ENCODE results near the gene SPRYD3. TPM values are rescaled to one million over a fixed set of nuclear protein-coding genes. Genes with fewer than 3 reads are reported as not detected.

Gene SPRYD3
- total and polyA plus RNA-seq, 7 experiments from 2014 or later, result 33.0 to 57.6 (median 46.8) TPM

DNA sequence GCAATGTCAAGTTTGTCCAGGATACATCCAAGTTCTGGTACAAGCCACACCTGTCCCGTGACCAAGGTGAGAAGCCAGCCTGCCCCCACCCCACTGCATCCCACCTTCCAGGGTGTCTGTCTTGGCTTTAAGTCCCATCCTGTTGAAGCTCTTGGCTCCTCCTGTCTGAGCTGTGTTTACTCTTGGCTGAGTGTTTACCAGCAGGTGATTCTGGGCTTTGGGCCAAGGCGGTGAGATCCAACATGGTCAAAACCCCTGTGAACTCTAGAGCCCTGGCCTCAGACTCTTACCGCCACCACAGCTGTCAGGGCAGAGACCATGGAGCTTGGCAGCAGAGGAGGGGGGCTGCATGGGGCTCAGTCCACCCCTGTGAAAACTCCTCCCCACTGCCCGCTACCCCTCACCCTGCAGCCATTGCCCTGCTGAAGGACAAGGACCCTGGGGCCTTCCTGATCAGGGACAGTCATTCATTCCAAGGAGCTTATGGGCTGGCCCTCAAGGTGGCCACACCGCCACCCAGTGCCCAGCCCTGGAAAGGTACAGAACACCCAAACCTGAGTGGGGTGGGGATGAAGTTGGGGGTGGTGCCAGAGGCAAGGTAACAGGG, 17.7 kb downstream of the SPRYD3 start:
- no peaks in the 10 kb centered on the region for H3K9me3 Mint-ChIP-seq
- no peak overlapping the region for H3K4me3 ChIP-seq (ENCODE audit: low read length)
- peaks cover 0 to 15% (median 5%) of the 10 kb centered on the region in 5 donors for H3K36me3 Mint-ChIP-seq
- H3K27ac Mint-ChIP-seq, result peak overlapping the region in 1 of 9 donors; percentile 43
- peaks cover 0 to 3% of the 10 kb centered on the region in 2 donors for H3K4me1 ChIP-seq (ENCODE audit: control insufficient read depth in 2 of 2, insufficient read depth in 2 of 2, low read length in 2 of 2)
- no peaks in the 10 kb centered on the region for H3K9me3 ChIP-seq (ENCODE audit: control insufficient read depth in 2 of 3, low read length in 3 of 3)
- CTCF ChIA-PET, result interaction anchor here (0.6 to 1.5 kb wide), 4 partner anchors 10 to 175 kb away, joined by 3 to 4 read pairs (median 3); partner anchors contain the start of gene SOAT2
- H3K27me3 ChIP-seq (ENCODE audit: control insufficient read depth in 2 of 2, insufficient read depth in 2 of 2, low read length in 2 of 2), result no peaks in the 10 kb centered on the region
- H3K4me1 Mint-ChIP-seq, result peaks cover 0 to 8% (median 5%) of the 10 kb centered on the region in 7 donors
- H3K4me3 Mint-ChIP-seq, result no peak overlapping the region
- intact Hi-C loops (cut with micrococcal nuclease), result no loop called here
- ATAC-seq (no peak), DNase-seq (no peak)
- no peaks in the 10 kb centered on the region for H3K27me3 Mint-ChIP-seq
- no peak overlapping the region for H3K27ac ChIP-seq (ENCODE audit: low read depth, low read length)
- POLR2A ChIA-PET, result interaction anchor here (1.3 kb wide), 1 partner anchor 18 kb away, joined by 6 read pairs; the partner anchor contains the start of gene SPRYD3
- peaks cover 0 to 32% (median 4%) of the 10 kb centered on the region in 3 experiments for H3K36me3 ChIP-seq (ENCODE audit: control insufficient read depth in 2 of 3, insufficient read depth in 3 of 3, low read length in 3 of 3)

DNA sequence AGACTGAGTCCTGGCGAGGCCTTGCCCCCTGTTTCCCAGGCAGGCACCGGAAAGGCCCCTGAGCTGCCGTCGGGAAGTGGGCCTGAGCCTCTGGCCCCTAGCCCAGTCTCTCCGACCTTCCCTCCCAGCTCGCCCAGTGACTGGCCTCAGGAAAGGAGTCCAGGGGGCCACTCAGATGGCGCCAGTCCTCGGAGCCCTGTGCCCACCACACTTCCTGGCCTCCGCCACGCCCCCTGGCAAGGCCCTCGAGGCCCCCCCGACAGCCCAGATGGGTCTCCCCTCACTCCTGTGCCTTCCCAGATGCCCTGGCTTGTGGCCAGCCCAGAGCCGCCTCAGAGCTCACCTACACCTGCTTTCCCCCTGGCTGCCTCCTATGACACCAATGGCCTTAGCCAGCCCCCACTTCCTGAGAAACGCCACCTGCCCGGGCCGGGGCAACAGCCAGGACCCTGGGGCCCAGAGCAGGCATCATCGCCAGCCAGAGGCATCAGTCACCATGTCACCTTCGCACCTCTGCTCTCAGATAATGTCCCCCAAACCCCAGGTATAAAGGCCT, 18.4 kb downstream of the SPRYD3 start:
- no peak overlapping the region for H3K27ac Mint-ChIP-seq
- DNase-seq (no peak), ATAC-seq (no peak)
- peaks cover 0 to 7% (median under 1%) of the 10 kb centered on the region in 7 donors for H3K4me1 Mint-ChIP-seq
- POLR2A ChIA-PET, result interaction anchor here (1.1 to 1.3 kb wide), 2 partner anchors 13 to 18 kb away, joined by 3 to 6 read pairs; partner anchors contain the start of gene SPRYD3
- intact Hi-C loops (cut with micrococcal nuclease), result no loop called here
- H3K9me3 Mint-ChIP-seq, result no peaks in the 10 kb centered on the region
- no peaks in the 10 kb centered on the region for H3K27me3 Mint-ChIP-seq
- H3K27ac ChIP-seq (ENCODE audit: low read depth, low read length), result no peak overlapping the region
- CTCF ChIA-PET, result interaction anchor here (1.2 to 1.5 kb wide), 2 partner anchors 9 to 42 kb away, joined by 3 to 4 read pairs; partner anchors contain the start of gene SOAT2
- H3K4me3 Mint-ChIP-seq, result no peak overlapping the region
- no peaks in the 10 kb centered on the region for H3K27me3 ChIP-seq (ENCODE audit: control insufficient read depth in 2 of 2, insufficient read depth in 2 of 2, low read length in 2 of 2)
- peaks cover 0 to 25% (median 4%) of the 10 kb centered on the region in 3 experiments for H3K36me3 ChIP-seq (ENCODE audit: control insufficient read depth in 2 of 3, insufficient read depth in 3 of 3, low read length in 3 of 3)
- no peaks in the 10 kb centered on the region for H3K9me3 ChIP-seq (ENCODE audit: control insufficient read depth in 2 of 3, low read length in 3 of 3)
- no peak overlapping the region for H3K4me3 ChIP-seq (ENCODE audit: low read length)
- H3K4me1 ChIP-seq (ENCODE audit: control insufficient read depth in 2 of 2, insufficient read depth in 2 of 2, low read length in 2 of 2), result no peaks in the 10 kb centered on the region
- peaks cover 0 to 8% (median 3%) of the 10 kb centered on the region in 5 donors for H3K36me3 Mint-ChIP-seq

DNA sequence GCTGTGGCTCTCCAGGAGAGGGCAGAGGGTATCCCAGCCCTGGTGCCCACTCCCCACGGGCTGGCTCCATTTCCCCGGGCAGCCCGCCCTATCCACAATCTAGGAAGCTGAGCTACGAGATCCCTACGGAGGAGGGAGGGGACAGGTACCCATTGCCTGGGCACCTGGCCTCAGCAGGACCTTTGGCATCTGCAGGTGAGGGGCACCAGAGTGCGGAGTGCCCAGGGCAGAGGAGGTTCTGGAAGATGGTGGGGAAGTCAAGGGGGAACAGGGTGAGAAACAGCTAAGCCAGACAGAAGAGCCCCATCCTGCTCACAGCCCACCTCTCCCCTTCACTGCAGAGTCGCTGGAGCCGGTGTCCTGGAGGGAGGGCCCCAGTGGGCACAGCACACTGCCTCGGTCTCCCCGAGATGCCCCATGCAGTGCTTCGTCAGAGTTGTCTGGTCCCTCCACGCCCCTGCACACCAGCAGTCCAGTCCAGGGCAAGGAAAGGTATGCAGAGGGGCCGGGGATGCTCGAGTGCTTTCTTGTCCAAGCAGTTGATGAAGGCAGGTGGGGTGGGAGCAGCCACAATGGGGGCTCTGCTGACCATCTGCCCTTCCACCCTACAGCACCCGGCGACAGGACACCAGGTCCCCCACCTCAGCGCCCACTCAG, 19.0 kb downstream of the SPRYD3 start:
- peaks cover 0 to 19% (median 0%) of the 10 kb centered on the region in 3 experiments for H3K36me3 ChIP-seq (ENCODE audit: control insufficient read depth in 2 of 3, insufficient read depth in 3 of 3, low read length in 3 of 3)
- H3K27ac ChIP-seq (ENCODE audit: low read depth, low read length), result no peak overlapping the region
- H3K27ac Mint-ChIP-seq, result peak overlapping the region in 1 of 9 donors; percentile 6
- no peaks in the 10 kb centered on the region for H3K27me3 ChIP-seq (ENCODE audit: control insufficient read depth in 2 of 2, insufficient read depth in 2 of 2, low read length in 2 of 2)
- ChIA-PET CTCF (interaction anchor here (1.5 kb wide), 1 partner anchor 43 kb away, joined by 4 read pairs; the partner anchor contains the start of gene SOAT2), POLR2A (interaction anchor here (1.1 kb wide), 1 partner anchor 13 kb away, joined by 3 read pairs; no protein-coding TSS in a partner anchor)
- DNase-seq, result no peak
- H3K27me3 Mint-ChIP-seq, result no peaks in the 10 kb centered on the region
- H3K9me3 ChIP-seq (ENCODE audit: control insufficient read depth in 2 of 3, low read length in 3 of 3), result no peaks in the 10 kb centered on the region
- H3K4me1 Mint-ChIP-seq, result peaks cover 0 to 10% (median 0%) of the 10 kb centered on the region in 7 donors
- H3K4me3 Mint-ChIP-seq, result no peak overlapping the region
- H3K9me3 Mint-ChIP-seq, result no peaks in the 10 kb centered on the region
- no peak for ATAC-seq
- intact Hi-C loops (cut with micrococcal nuclease), result no loop called here
- H3K4me1 ChIP-seq (ENCODE audit: control insufficient read depth in 2 of 2, insufficient read depth in 2 of 2, low read length in 2 of 2), result peaks cover 0 to 2% of the 10 kb centered on the region in 2 donors
- H3K36me3 Mint-ChIP-seq, result peaks cover 0 to 7% (median 2%) of the 10 kb centered on the region in 5 donors
- H3K4me3 ChIP-seq (ENCODE audit: low read length), result no peak overlapping the region

DNA sequence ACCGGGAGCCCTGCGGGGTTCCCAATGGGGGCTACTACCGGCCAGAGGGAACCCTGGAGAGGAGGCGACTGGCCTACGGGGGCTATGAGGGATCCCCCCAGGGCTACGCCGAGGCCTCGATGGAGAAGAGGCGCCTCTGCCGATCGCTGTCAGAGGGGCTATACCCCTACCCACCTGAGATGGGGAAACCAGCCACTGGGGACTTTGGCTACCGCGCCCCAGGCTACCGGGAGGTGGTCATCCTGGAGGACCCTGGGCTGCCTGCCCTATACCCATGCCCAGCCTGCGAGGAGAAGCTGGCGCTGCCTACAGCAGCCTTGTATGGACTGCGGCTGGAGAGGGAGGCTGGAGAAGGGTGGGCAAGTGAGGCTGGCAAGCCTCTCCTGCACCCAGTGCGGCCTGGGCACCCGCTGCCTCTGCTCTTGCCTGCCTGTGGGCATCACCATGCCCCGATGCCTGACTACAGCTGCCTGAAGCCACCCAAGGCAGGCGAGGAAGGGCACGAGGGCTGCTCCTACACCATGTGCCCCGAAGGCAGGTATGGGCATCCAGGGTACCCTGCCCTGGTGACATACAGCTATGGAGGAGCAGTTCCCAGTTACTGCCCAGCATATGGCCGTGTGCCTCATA, 19.6 kb downstream of the SPRYD3 start:
- no peaks in the 10 kb centered on the region for H3K27me3 Mint-ChIP-seq
- Histone ChIP-seq H3K4me1 (ENCODE audit: control insufficient read depth in 2 of 2, insufficient read depth in 2 of 2, low read length in 2 of 2) (peaks cover 0 to 2% of the 10 kb centered on the region in 2 donors), H3K27me3 (ENCODE audit: control insufficient read depth in 2 of 2, insufficient read depth in 2 of 2, low read length in 2 of 2) (no peaks in the 10 kb centered on the region), H3K27ac (ENCODE audit: low read depth, low read length) (no peak overlapping the region), H3K4me3 (ENCODE audit: low read length) (no peak overlapping the region), H3K36me3 (ENCODE audit: control insufficient read depth in 2 of 3, insufficient read depth in 3 of 3, low read length in 3 of 3) (peaks cover 0 to 12% (median 0%) of the 10 kb centered on the region in 3 experiments), H3K9me3 (ENCODE audit: control insufficient read depth in 2 of 3, low read length in 3 of 3) (no peaks in the 10 kb centered on the region)
- H3K36me3 Mint-ChIP-seq, result peaks cover 0 to under 1% (median 0%) of the 10 kb centered on the region in 5 donors
- ATAC-seq, result no peak
- DNase-seq, result no peak
- H3K9me3 Mint-ChIP-seq, result no peaks in the 10 kb centered on the region
- no peak overlapping the region for H3K4me3 Mint-ChIP-seq
- H3K27ac Mint-ChIP-seq, result peak overlapping the region in 1 of 9 donors; percentile 6
- ChIA-PET CTCF (no interaction called here), POLR2A (interaction anchor here (1.1 kb wide), 1 partner anchor 14 kb away, joined by 3 read pairs; no protein-coding TSS in a partner anchor)
- intact Hi-C loops (cut with micrococcal nuclease), result loop anchor here in 1 of 2 donors (10.0 kb wide), 1 partner anchor 445 kb away; the partner anchor contains the start of genes NPFF and TARBP2
- H3K4me1 Mint-ChIP-seq, result peaks cover 0 to 10% (median 0%) of the 10 kb centered on the region in 7 donors

DNA sequence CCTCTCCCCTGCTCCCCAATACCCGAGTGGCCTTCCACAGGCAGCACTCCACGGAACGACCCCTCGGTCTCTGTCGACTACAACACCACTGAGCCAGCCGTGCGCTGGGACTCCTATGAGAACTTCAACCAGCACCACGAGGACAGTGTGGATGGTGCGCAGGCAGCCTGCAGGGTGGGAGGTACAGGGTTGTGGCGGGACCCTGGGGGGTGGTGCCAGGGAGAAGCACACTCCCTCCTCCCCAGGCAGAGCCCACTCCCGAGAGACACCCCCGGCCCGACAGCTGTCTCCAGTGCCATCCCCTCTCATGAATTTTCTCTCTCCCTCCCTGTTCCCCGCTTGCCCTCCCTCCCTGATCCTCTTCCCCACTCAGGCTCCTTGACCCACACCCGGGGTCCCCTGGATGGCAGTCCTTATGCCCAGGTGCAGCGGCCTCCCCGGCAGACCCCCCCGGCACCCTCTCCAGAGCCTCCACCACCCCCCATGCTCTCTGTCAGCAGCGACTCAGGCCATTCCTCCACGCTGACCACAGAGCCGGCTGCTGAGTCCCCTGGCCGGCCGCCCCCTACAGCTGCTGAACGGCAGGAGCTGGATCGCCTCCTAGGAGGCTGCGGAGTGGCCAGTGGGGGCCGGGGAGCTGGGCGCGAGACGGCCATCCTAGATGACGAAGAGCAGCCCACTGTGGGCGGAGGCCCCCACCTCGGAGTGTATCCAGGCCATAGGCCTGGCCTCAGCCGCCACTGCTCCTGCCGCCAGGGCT, 20.3 kb downstream of the SPRYD3 start:
- intact Hi-C loops (cut with micrococcal nuclease), result loop anchor here in 1 of 2 donors (10.0 kb wide), 1 partner anchor 446 kb away; the partner anchor contains the start of genes NPFF and TARBP2
- Histone ChIP-seq H3K36me3 (ENCODE audit: control insufficient read depth in 2 of 3, insufficient read depth in 3 of 3, low read length in 3 of 3) (peaks cover 0 to 5% (median 0%) of the 10 kb centered on the region in 3 experiments), H3K27me3 (ENCODE audit: control insufficient read depth in 2 of 2, insufficient read depth in 2 of 2, low read length in 2 of 2) (no peaks in the 10 kb centered on the region), H3K4me1 (ENCODE audit: control insufficient read depth in 2 of 2, insufficient read depth in 2 of 2, low read length in 2 of 2) (peaks cover under 1 to 3% of the 10 kb centered on the region in 2 donors), H3K4me3 (ENCODE audit: low read length) (no peak overlapping the region), H3K9me3 (ENCODE audit: control insufficient read depth in 2 of 3, low read length in 3 of 3) (no peaks in the 10 kb centered on the region), H3K27ac (ENCODE audit: low read depth, low read length) (no peak overlapping the region)
- Mint-ChIP-seq H3K9me3 (no peaks in the 10 kb centered on the region), H3K27ac (no peak overlapping the region), H3K4me1 (peaks cover 4 to 14% (median 5%) of the 10 kb centered on the region in 7 donors), H3K27me3 (no peaks in the 10 kb centered on the region), H3K4me3 (no peak overlapping the region), H3K36me3 (no peaks in the 10 kb centered on the region)
- POLR2A ChIA-PET, result no interaction called here
- ATAC-seq (no peak), DNase-seq (no peak)
- CTCF ChIA-PET, result no interaction called here

Data from naive thymus-derived CD4-positive, alpha-beta T cell (primary cell).